Ectodermal cell (in vitro differentiated cells): ENCODE data around the gene FBXL14.
A peak's percentile ranks its signal among the peaks of the same experiment; 100 is the strongest.

Source experiments
- H3K27ac ChIP-seq: 2 replicates; pipeline ENCODE4 v1.7.0; 2013; ENCODE audit warnings: mild to moderate bottlenecking, low read depth, low read length; ENCODE audit not compliant: insufficient read depth, poor library complexity, severe bottlenecking
- H3K27me3 ChIP-seq: 2 replicates; pipeline ENCODE4 v1.7.0; 2013; ENCODE audit warnings: mild to moderate bottlenecking, low read length; ENCODE audit not compliant: insufficient read depth, control insufficient read depth, poor library complexity, severe bottlenecking
- H3K36me3 ChIP-seq: one replicate; pipeline ENCODE4 v1.7.0; 2013; ENCODE audit warnings: low read length; ENCODE audit not compliant: control insufficient read depth, insufficient read depth
- H3K4me1 ChIP-seq: one replicate; pipeline ENCODE4 v1.7.0; 2013; ENCODE audit warnings: low read length; ENCODE audit not compliant: control insufficient read depth, insufficient read depth
- H3K4me3 ChIP-seq: 2 replicates; pipeline ENCODE4 v1.7.0; 2013; ENCODE audit warnings: low read depth, low read length, control low read depth; ENCODE audit not compliant: insufficient read depth
- H3K9me3 ChIP-seq: 2 replicates; pipeline ENCODE4 v1.7.0; 2013; ENCODE audit warnings: mild to moderate bottlenecking, low read length, moderate library complexity; ENCODE audit not compliant: control insufficient read depth
- WGBS, 2 experiments: methylation state at CpG; one replicate each; pipeline ENCODE4 v1.1.7; 2013; ENCODE audit warnings: missing lambda C conversion rate in 2 of 2; 5-methylcytosine and 5-hydroxymethylcytosine counted together

Gene FBXL14

DNA sequence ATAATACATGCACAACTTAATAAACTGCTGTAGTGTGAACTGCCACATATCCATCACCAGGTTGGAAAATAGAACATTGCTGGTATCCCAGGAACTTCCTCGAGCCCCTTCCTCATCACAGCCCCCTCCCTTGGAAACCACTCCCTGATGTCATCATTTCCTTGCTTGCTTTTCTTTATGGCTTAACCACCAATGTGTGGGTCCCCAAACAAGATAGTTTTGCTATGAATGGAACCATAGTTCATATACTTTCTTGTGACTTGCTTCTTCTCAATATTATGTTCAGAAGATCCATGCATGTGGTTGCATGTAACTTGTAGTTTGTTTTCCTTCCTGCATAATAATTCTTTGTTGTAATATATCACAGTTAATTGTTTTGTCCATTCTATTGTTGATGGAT is 25.7 kb upstream of the FBXL14 start:
- Histone ChIP-seq H3K4me3 (no peak overlapping the region), H3K4me1 (no peaks in the 10 kb centered on the region), H3K27ac (no peak overlapping the region), H3K36me3 (no peaks in the 10 kb centered on the region), H3K9me3 (no peaks in the 10 kb centered on the region), H3K27me3 (no peaks in the 10 kb centered on the region)
- WGBS, 2 experiments, result 86 to 96% methylated on average over 1 of the region's 1 CpG

DNA sequence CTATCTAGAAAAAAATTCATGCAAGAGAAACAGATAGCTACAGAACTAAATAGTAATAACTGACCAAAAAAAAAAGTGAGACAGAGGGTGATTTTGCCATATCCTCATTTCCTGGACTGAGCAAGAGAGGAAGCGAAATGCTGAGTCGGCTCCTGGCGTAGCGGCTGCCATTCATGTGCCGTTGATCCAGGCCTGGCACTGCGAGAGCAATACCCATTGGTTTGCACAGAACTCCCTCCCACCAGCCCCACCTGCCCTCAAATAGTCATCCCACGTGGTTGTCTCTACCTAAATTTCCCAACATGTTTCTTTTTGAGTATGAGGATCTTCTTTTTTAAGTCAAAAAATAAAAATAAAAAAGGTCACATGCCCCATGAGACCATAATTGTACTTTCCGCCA is 25.2 kb upstream of the FBXL14 start:
- Histone ChIP-seq H3K27me3 (no peaks in the 10 kb centered on the region), H3K9me3 (no peaks in the 10 kb centered on the region), H3K27ac (no peak overlapping the region), H3K36me3 (no peaks in the 10 kb centered on the region), H3K4me3 (no peak overlapping the region), H3K4me1 (peaks cover under 1% of the 10 kb centered on the region)
- WGBS, 2 experiments, result 90 to 92% methylated on average over 7 of the region's 8 CpGs

DNA sequence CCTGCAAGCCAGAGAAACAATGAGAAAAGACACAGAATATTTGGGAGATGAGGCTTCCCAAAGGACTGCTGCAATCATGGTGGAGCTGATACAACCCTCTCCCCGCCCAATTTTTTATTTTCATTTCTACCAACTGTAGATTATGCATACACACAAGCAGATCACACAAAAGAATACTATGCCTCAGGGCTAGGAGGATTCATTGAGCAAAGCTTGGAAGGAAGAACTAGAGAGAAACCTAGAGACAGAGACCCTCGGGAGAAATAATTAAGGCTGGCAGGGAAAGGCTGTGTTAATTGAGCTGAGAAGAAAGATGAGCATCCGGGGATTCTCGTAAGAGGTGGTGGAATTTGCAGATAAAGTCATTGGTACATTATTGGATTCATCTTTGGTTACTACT is 24.8 kb upstream of the FBXL14 start:
- no peaks in the 10 kb centered on the region for H3K9me3 ChIP-seq
- no peaks in the 10 kb centered on the region for H3K36me3 ChIP-seq
- WGBS, 2 experiments, result 83 to 86% methylated on average over 4 of the region's 4 CpGs
- H3K4me3 ChIP-seq, result no peak overlapping the region
- H3K4me1 ChIP-seq, result peaks cover 5% of the 10 kb centered on the region
- H3K27ac ChIP-seq, result no peak overlapping the region
- no peaks in the 10 kb centered on the region for H3K27me3 ChIP-seq

DNA sequence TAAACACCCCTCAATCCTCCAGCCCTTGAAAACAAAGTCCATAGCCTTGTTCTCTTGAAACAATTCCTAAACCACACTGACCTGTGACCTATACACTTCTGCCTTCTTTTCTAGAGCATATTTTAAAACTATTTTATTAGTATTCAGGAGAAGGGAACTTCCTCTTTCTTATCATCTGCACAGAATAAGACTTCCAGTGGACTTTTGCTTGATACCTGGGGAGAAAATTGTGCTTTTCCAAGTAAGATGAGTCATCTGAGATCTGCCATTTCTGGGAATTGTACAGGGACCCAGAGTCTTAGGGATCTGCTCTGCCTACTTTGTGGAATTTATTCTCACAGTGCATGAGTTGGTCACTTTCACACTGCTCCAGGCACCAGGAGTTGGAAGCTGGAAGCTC is 24.1 kb upstream of the FBXL14 start:
- Histone ChIP-seq H3K4me1 (peaks cover 5% of the 10 kb centered on the region), H3K4me3 (no peak overlapping the region), H3K27me3 (no peaks in the 10 kb centered on the region), H3K27ac (no peak overlapping the region), H3K9me3 (no peaks in the 10 kb centered on the region), H3K36me3 (no peaks in the 10 kb centered on the region)

DNA sequence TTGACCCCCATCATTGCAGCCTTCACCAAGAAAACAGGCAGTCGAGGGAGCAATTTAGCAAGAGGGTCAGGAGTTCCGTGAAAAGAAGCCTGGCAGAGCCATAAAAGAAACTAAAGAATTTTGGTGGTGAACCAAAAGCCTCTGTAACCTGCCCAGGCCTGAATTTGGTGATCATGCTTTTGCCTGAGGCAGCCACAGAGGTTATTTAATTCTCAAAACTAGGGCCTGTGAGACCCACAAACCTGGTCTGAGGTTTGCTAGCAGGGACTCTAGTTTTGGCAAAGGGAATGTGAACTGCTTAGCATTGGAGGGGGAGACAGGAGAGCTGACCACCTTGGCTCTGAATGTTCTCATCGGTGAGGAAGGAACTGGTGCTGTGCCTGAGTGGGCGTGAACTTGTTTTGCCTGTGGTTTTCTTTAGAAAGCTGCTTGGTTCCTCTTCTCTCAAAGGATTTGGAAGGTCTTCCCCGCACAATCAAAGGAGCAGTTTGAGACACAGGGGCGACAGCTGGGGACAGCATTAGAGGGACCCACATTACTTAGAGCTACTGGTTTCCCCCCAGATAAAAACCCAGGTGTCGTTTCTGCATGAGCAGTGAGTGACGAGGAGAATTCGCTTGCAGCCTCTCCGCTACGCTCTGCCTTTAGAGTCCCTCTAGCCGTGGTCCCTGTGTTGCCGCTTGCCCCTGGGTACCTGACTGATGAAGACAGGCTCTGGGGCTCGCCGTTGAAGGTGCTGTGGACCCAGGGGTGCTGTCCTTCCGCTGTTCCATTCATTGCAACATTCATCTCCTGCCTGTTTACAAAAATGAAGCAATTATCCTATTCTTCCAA is 22.1 kb upstream of the FBXL14 start:
- Histone ChIP-seq H3K4me1 (peaks cover 15% of the 10 kb centered on the region), H3K27ac (no peak overlapping the region), H3K4me3 (no peak overlapping the region), H3K9me3 (no peaks in the 10 kb centered on the region), H3K36me3 (no peaks in the 10 kb centered on the region), H3K27me3 (no peaks in the 10 kb centered on the region)
- 82 to 84% methylated on average over 16 of the region's 16 CpGs for WGBS, 2 experiments

DNA sequence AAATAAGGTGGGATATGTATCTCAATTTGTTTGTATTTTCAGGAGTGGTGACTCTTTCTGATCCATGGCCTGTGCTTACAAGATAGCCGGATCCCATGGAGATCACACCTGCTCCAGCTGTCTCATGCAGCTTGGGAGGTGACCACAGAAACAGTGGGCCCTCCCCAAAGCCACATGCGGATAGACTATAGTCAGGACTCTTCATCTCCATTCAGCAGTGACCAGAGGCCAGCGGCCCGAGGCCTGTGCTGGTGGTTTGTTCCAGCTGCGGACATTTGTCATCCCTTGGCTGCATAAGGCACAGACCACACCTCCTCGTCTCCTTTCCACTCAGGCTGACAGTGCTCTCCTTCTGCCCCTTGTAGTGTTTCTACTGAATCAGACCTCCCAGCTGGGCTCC is 20.0 kb upstream of the FBXL14 start:
- Histone ChIP-seq H3K9me3 (no peaks in the 10 kb centered on the region), H3K4me1 (peaks cover 18% of the 10 kb centered on the region), H3K36me3 (no peaks in the 10 kb centered on the region), H3K4me3 (no peak overlapping the region), H3K27ac (no peak overlapping the region), H3K27me3 (no peaks in the 10 kb centered on the region)
- 83 to 85% methylated on average over 6 of the region's 6 CpGs for WGBS, 2 experiments

DNA sequence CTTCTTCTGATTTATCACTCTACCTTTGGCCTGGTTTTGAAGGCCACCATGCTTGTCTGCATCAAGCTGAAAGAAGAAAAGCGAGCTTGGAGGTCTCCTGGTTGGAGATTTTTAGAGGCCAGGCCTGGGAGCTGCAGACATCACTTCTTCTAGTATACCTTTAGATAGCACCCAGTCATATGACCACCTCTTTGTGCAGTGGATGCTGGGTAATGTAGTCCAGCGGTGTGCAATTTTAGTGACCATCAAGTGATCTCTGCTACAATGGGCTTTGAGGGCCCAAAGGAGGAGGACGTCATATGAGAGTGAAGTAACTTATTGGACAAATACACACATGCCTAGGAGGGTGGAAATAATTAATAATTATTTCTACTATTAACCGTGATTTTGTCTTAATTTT is 19.5 kb upstream of the FBXL14 start:
- Histone ChIP-seq H3K4me1 (peaks cover 18% of the 10 kb centered on the region), H3K27ac (no peak overlapping the region)

DNA sequence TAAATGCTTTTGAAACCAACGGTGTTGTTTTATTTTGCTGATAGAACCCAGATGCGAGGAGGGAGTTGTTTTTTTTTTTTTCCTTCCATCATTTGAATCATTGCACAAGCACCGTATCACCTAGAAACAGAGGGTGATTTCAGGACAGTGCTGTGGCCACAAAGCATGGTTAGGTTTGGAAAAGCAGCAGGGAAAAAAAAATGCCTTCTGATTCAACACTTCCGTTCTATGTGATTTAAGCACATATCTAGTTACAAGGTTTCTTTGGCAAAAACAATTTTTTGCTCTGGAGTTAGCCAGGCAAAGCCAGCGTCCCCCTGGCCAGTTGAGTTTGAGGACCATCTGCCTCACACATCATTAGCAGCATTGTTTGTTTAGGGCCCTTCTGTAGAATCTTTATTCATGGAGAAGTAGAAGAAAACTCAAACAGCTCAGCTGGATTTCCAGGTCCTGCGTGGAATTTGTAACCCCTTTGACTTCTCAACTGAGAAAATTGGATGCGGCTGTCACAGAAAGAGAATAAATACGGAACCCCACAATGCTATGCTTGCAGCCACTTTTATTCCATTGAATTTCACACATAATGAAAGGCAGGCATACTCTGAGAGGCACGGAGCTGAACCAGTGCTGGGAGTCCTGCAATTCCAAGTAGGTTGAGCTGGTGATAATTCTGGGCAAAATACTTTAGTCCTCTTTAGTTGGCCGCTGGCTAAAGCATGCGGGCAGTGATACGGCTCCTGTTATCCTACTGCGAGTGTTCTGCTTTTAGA is 17.6 kb upstream of the FBXL14 start:
- WGBS, 2 experiments, result 67 to 69% methylated on average over 13 of the region's 13 CpGs
- Histone ChIP-seq H3K27me3 (peaks cover 5% of the 10 kb centered on the region), H3K4me3 (no peak overlapping the region), H3K27ac (peak overlapping the region; percentile 18), H3K36me3 (no peaks in the 10 kb centered on the region), H3K9me3 (no peaks in the 10 kb centered on the region), H3K4me1 (peaks cover 18% of the 10 kb centered on the region)

More for the DNA sequence above, 19.5 kb upstream of the FBXL14 start:
- Histone ChIP-seq H3K36me3 (no peaks in the 10 kb centered on the region), H3K4me3 (no peak overlapping the region), H3K27me3 (no peaks in the 10 kb centered on the region), H3K9me3 (no peaks in the 10 kb centered on the region)
- WGBS, 2 experiments, result 86 to 90% methylated on average over 1 to 3 of the region's 4 CpGs

DNA sequence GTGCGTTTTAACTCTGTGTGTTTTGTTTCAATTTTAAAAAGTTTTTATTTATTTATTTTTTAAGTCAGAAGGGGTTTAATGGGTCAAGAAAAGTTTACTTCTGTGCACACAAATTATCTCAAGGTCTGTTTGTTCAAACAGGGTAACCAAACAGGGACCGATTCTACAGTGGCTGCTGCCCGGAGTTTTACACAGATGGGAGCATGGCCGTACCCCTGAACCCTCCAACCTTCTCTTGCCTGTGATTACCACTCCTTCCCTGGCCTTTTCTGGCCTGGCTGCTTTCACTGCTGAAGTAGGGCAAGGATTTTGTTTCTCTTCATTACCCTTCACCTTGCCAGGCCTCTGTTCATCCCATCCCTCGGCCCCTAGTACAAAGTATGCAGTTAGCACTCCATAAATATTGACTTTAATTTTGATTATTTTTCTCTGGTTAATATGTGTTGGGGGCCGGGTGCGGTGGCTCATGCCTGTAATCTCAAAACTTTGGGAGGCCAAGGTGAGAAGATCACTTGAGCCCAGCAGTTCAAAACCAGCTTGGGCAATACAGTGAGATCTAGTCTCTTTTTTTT is 15.8 kb upstream of the FBXL14 start:
- Histone ChIP-seq H3K27ac (no peak overlapping the region), H3K4me1 (peaks cover 26% of the 10 kb centered on the region), H3K4me3 (no peak overlapping the region), H3K27me3 (peaks cover 22% of the 10 kb centered on the region), H3K36me3 (no peaks in the 10 kb centered on the region), H3K9me3 (no peaks in the 10 kb centered on the region)
- WGBS, 2 experiments, result 95 to 96% methylated on average over 6 to 7 of the region's 7 CpGs

DNA sequence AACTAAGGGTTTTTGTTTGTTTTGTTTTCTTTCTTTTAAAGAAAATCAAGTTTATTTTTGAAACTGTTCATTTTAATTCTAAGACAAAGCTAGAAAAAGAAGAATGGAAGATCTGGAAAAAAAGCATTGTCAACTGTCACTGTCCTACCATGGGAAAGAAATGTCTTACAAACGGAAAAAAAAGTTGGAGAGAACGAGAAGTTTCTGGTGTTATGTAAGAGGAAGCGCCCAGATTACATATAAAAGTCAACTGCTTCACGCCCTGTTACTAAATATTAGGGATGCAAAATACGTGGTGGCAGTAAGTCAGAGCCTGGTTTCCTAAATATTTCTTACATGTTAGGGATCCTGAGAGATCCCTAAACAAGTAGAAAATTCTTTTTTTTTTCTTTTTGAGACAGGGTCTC is 14.3 kb upstream of the FBXL14 start:
- Histone ChIP-seq H3K9me3 (no peaks in the 10 kb centered on the region), H3K27ac (no peak overlapping the region), H3K27me3 (peaks cover 23% of the 10 kb centered on the region), H3K4me3 (no peak overlapping the region), H3K4me1 (peaks cover 20% of the 10 kb centered on the region), H3K36me3 (no peaks in the 10 kb centered on the region)
- WGBS, 2 experiments, result 83 to 88% methylated on average over 5 of the region's 5 CpGs
